Peyer's patch (tissue), 4 donors: ENCODE data around the gene LRRC10.

Experiments used
- CTCF ChIP-seq, 6 experiments: fragments of 450-650 bp in 4 of 6; fragments of 200-600 bp in 2 of 6; sonication (generic) in 1 of 6; IDR thresholded peaks; one replicate each; pipeline ENCODE4 v1.5.1; 2017 to 2019; ENCODE audit warnings: antibody characterized with exemption in 6 of 6, mild to moderate bottlenecking in 3 of 6, moderate library complexity in 1 of 6
- POLR2A ChIP-seq, 2 donors: fragments of 450-650 bp; IDR thresholded peaks; one replicate each; pipeline ENCODE4 v1.5.1; 2017; ENCODE audit warnings: antibody characterized with exemption in 2 of 2, mild to moderate bottlenecking in 2 of 2, moderate library complexity in 2 of 2

GRCh38 chr12:69602954-69603353 is 7.8 kb downstream of the LRRC10 start:
- no peak for TF ChIP-seq CTCF (IDR thresholded peaks at IDR 0.05)
- no peak for TF ChIP-seq POLR2A (IDR thresholded peaks at IDR 0.05)
